Measurements from ENCODE around the gene HRH3. TPM values are rescaled to one million over a fixed set of nuclear protein-coding genes. Genes with fewer than 3 reads are reported as not detected.
A peak's percentile ranks its signal among the peaks of the same experiment; 100 is the strongest.

HRH3 gene
- total and polyA plus RNA-seq, 3 experiments from 2014 or later, result not detected

GRCh38 chr20:62242176-62242575 is 22.1 kb upstream of the HRH3 start:
- ChIA-PET CTCF (interaction anchor here (1.0 kb wide), 1 partner anchor 59 kb away, joined by 3 read pairs; no protein-coding TSS in a partner anchor), POLR2A (no interaction called here)
- DNase-seq, result no peak
- Mint-ChIP-seq H3K9me3 (no peaks in the 10 kb centered on the region), H3K27me3 (no peaks in the 10 kb centered on the region), H3K4me1 (peaks cover 39 to 81% (median 66%) of the 10 kb centered on the region in 3 donors), H3K4me3 (peak overlapping the region in 2 of 7 donors; percentile 38 to 84), H3K36me3 (peaks cover 0 to 49% (median 0%) of the 10 kb centered on the region in 3 donors), H3K27ac (peak overlapping the region in 2 of 8 donors; percentile 36 to 79)
- Histone ChIP-seq H3K4me3 (ENCODE audit: low read length) (no peak overlapping the region), H3K4me1 (ENCODE audit: insufficient read depth, low read length) (peaks cover 26% of the 10 kb centered on the region), H3K27ac (ENCODE audit: low read depth, low read length) (no peak overlapping the region), H3K36me3 (ENCODE audit: insufficient read depth, low read length) (no peaks in the 10 kb centered on the region), H3K9me3 (ENCODE audit: low read length) (no peaks in the 10 kb centered on the region), H3K27me3 (ENCODE audit: insufficient read depth, low read length, poor library complexity, severe bottlenecking) (no peaks in the 10 kb centered on the region)

DNA sequence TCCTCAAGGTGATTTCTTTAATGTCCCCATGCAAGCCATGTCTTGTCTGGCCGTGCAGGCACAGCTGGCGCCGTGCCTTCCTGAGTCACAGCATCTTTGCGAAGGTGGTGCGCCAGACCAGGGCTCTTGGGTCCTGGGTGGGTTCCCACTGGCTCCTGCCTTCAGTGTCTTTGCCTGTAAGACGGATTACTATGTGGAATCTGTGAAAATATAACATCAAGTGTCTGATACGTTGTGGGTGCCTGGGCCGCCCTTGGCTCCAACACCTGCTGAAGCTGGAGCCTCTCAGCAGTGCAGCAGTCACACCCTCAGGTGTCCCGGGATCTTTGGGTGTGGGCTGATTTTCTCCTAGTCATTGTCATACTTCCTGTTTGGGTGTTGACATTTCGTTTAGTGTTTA is 21.4 kb upstream of the HRH3 start:
- ChIA-PET CTCF (interaction anchor here (1.0 kb wide), 1 partner anchor 59 kb away, joined by 3 read pairs; no protein-coding TSS in a partner anchor), POLR2A (no interaction called here)
- H3K4me1 Mint-ChIP-seq, result peaks cover 34 to 75% (median 59%) of the 10 kb centered on the region in 3 donors
- H3K27ac Mint-ChIP-seq, result peak overlapping the region in 4 of 8 donors; percentile 36 to 72 (median 52)
- Histone ChIP-seq H3K27me3 (ENCODE audit: insufficient read depth, low read length, poor library complexity, severe bottlenecking) (no peaks in the 10 kb centered on the region), H3K4me1 (ENCODE audit: insufficient read depth, low read length) (peaks cover 26% of the 10 kb centered on the region), H3K4me3 (ENCODE audit: low read length) (no peak overlapping the region), H3K9me3 (ENCODE audit: low read length) (no peaks in the 10 kb centered on the region), H3K36me3 (ENCODE audit: insufficient read depth, low read length) (no peaks in the 10 kb centered on the region), H3K27ac (ENCODE audit: low read depth, low read length) (no peak overlapping the region)
- peaks cover 0 to 47% (median 0%) of the 10 kb centered on the region in 3 donors for H3K36me3 Mint-ChIP-seq
- no peaks in the 10 kb centered on the region for H3K27me3 Mint-ChIP-seq
- peak overlapping the region in 6 of 7 donors; percentile 10 to 84 (median 34) for H3K4me3 Mint-ChIP-seq
- H3K9me3 Mint-ChIP-seq, result no peaks in the 10 kb centered on the region
- no peak for DNase-seq

DNA sequence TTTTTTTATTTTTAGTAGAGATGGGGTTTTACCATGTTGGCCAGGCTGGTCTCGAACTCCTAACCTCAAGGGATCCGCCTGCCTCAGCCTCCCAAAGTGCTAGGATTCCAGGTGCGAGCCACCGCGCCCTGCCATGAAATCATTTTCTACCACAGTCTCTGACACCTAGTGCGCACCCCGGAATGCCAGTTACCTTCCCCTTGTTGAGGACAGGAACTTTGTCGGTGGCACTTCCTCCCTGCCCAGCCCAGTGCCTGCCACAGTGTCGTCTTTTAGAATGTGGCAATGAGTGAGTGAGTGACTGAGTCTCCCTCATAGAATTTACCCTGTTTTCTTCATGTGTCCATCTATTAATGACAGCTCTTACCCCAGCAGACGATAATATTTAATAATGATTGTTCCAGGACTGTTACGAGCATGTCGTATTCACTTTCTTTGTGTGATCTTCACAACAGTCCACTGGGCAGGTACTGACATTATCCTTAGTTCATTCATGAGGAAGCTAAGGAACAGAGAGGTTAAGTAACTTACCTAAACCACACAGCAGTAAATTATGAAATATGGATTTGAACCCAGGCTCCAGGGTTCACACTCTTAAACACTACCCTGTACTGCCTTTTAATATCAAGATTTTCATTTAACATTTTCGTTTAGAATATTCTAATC is 20.1 kb upstream of the HRH3 start:
- H3K4me1 Mint-ChIP-seq, result peaks cover 30 to 62% (median 53%) of the 10 kb centered on the region in 3 donors
- peak overlapping the region; percentile 32 to 93 (median 84) for H3K4me3 Mint-ChIP-seq
- Histone ChIP-seq H3K27ac (ENCODE audit: low read depth, low read length) (no peak overlapping the region), H3K27me3 (ENCODE audit: insufficient read depth, low read length, poor library complexity, severe bottlenecking) (no peaks in the 10 kb centered on the region), H3K4me3 (ENCODE audit: low read length) (no peak overlapping the region), H3K9me3 (ENCODE audit: low read length) (no peaks in the 10 kb centered on the region), H3K36me3 (ENCODE audit: insufficient read depth, low read length) (no peaks in the 10 kb centered on the region), H3K4me1 (ENCODE audit: insufficient read depth, low read length) (peaks cover 26% of the 10 kb centered on the region)
- no peaks in the 10 kb centered on the region for H3K9me3 Mint-ChIP-seq
- peaks cover 0 to 42% (median 0%) of the 10 kb centered on the region in 3 donors for H3K36me3 Mint-ChIP-seq
- ChIA-PET POLR2A (no interaction called here), CTCF (no interaction called here)
- H3K27me3 Mint-ChIP-seq, result peaks cover 1 to 4% of the 10 kb centered on the region in 2 donors
- no peak for DNase-seq
- peak overlapping the region in 6 of 8 donors; percentile 15 to 89 (median 48) for H3K27ac Mint-ChIP-seq

GRCh38 chr20:62239278-62239879 is 19.3 kb upstream of the HRH3 start:
- Histone ChIP-seq H3K36me3 (ENCODE audit: insufficient read depth, low read length) (no peaks in the 10 kb centered on the region), H3K27me3 (ENCODE audit: insufficient read depth, low read length, poor library complexity, severe bottlenecking) (no peaks in the 10 kb centered on the region), H3K9me3 (ENCODE audit: low read length) (no peaks in the 10 kb centered on the region), H3K27ac (ENCODE audit: low read depth, low read length) (peak overlapping the region; percentile 54), H3K4me1 (ENCODE audit: insufficient read depth, low read length) (peaks cover 26% of the 10 kb centered on the region), H3K4me3 (ENCODE audit: low read length) (peak overlapping the region; percentile 65)
- Mint-ChIP-seq H3K4me3 (peak overlapping the region; percentile 81 to 93 (median 84)), H3K36me3 (peaks cover 0 to 37% (median 0%) of the 10 kb centered on the region in 3 donors), H3K9me3 (no peaks in the 10 kb centered on the region), H3K4me1 (peaks cover 30 to 56% (median 50%) of the 10 kb centered on the region in 3 donors), H3K27ac (peak overlapping the region; percentile 45 to 93 (median 85)), H3K27me3 (peaks cover 1 to 7% of the 10 kb centered on the region in 2 donors)
- CTCF ChIA-PET, result no interaction called here
- POLR2A ChIA-PET, result no interaction called here
- no peak for DNase-seq

DNA sequence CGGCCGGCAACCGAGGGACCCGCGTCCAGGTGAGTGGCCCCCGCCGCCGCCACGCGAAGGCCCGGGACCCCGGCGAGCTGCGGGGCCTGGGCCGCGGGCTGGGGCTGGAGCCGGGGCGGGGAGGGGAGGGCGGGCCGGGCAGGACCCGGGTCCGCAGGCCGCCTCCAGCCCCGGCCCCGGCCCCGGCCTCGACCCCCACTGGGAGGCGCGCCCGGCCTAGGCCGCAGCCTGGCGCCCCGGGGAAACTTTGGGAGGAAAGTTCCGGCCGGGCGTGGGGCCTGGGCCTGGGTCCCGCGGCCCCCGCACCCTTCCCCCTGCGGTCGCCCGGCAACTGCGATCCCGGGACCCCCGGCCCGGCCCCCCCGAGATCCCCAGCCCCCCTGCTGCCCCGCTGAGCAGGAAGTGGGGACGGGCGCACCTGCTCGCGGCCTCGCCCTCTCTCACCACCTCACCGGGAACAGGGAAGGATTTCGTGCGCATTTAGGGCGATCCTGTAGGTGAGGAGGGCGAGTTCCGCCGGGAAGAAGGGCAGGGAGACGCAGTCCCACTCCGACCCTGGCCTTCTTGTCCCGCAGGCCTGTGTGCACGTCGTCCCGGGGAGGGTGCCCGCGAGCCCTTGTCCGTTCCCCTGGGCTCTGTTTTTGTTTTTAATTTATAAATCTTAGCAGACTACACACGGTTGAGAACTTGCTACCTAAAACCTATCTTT is 18.6 kb upstream of the HRH3 start:
- Histone ChIP-seq H3K9me3 (ENCODE audit: low read length) (no peaks in the 10 kb centered on the region), H3K4me1 (ENCODE audit: insufficient read depth, low read length) (peaks cover 26% of the 10 kb centered on the region), H3K27ac (ENCODE audit: low read depth, low read length) (peak overlapping the region; percentile 54), H3K4me3 (ENCODE audit: low read length) (peak overlapping the region; percentile 65), H3K27me3 (ENCODE audit: insufficient read depth, low read length, poor library complexity, severe bottlenecking) (no peaks in the 10 kb centered on the region), H3K36me3 (ENCODE audit: insufficient read depth, low read length) (no peaks in the 10 kb centered on the region)
- ChIA-PET POLR2A (no interaction called here), CTCF (no interaction called here)
- Mint-ChIP-seq H3K9me3 (peaks cover 0 to 1% (median 0%) of the 10 kb centered on the region in 5 donors), H3K36me3 (peaks cover 0 to 32% (median 0%) of the 10 kb centered on the region in 3 donors), H3K27me3 (peaks cover 1 to 10% of the 10 kb centered on the region in 2 donors), H3K4me3 (peak overlapping the region; percentile 81 to 93 (median 84)), H3K4me1 (peaks cover 30 to 49% (median 46%) of the 10 kb centered on the region in 3 donors), H3K27ac (peak overlapping the region; percentile 74 to 93 (median 88))
- DNase-seq, result peak in 1 of 5 donors; percentile 29

DNA sequence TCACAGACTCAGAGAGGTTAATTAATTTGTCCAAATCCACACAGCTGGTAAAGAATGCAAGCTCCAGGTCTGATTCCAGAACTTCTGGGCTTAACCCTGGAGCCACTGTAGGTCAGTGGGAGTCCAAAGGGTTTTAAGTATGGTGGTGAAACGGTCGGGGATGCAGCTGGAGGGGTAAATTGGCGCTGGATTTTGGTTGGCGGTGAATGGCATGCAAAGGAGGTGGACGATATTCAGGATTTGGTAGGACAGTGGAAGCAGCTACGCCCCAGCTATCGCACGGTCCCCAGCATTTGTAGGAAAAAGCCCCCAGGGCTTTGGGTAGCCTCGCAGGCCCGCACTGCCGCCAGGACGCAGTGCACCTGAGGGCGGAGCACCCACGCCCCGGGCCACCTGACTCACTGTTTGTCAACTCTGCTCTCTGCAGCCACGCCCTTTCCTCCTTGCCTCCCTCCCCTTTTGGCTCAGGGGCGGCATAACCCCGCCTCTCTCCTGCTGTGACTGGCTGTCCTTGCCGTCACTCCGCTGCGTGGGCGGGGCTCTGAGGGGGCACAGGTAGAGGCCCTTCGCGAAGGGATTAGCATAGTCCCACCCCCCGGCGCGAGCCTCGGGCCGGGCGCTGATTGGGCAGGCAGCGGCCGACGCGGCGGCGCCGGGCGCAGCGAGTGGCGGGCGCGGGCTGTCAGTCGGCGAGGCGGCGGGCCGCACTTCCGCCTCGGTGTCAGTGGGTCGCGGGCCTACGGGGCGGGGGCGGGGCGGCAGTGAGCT is 17.9 kb upstream of the HRH3 start, which contains the start of gene OSBPL2:
Gene OSBPL2 (plus strand): TSS at position 721 of the 768 bp plus-strand sequence. CDS start 17,664 bp downstream, outside the sequence.
- POLR2A ChIA-PET, result no interaction called here

GRCh38 chr20:62237514-62237800 is 17.4 kb upstream of the HRH3 start:
- H3K27ac ChIP-seq (ENCODE audit: low read depth, low read length), result peak overlapping the region; percentile 30
- H3K27me3 ChIP-seq (ENCODE audit: insufficient read depth, low read length, poor library complexity, severe bottlenecking), result no peaks in the 10 kb centered on the region
- peak overlapping the region; percentile 65 for H3K4me3 ChIP-seq (ENCODE audit: low read length)
- H3K4me1 Mint-ChIP-seq, result peaks cover 26 to 44% (median 40%) of the 10 kb centered on the region in 3 donors
- H3K4me3 Mint-ChIP-seq, result peak overlapping the region in 6 of 7 donors; percentile 67 to 88 (median 84)
- no peaks in the 10 kb centered on the region for H3K36me3 ChIP-seq (ENCODE audit: insufficient read depth, low read length)
- DNase-seq, result no peak
- H3K4me1 ChIP-seq (ENCODE audit: insufficient read depth, low read length), result peaks cover 26% of the 10 kb centered on the region
- peaks cover 1 to 13% of the 10 kb centered on the region in 2 donors for H3K27me3 Mint-ChIP-seq
- peaks cover 0 to 25% (median 0%) of the 10 kb centered on the region in 3 donors for H3K36me3 Mint-ChIP-seq
- CTCF ChIA-PET, result no interaction called here
- POLR2A ChIA-PET, result no interaction called here
- H3K9me3 ChIP-seq (ENCODE audit: low read length), result no peaks in the 10 kb centered on the region
- peaks cover 0 to 2% (median 0%) of the 10 kb centered on the region in 5 donors for H3K9me3 Mint-ChIP-seq
- H3K27ac Mint-ChIP-seq, result peak overlapping the region; percentile 86 to 99 (median 95)

More for the DNA sequence above, 17.9 kb upstream of the HRH3 start, which contains the start of gene OSBPL2:
- Histone ChIP-seq H3K27ac (ENCODE audit: low read depth, low read length) (peak within 1 kb of the TSS; percentile 54), H3K4me3 (ENCODE audit: low read length) (peak within 1 kb of the TSS; percentile 65), H3K27me3 (ENCODE audit: insufficient read depth, low read length, poor library complexity, severe bottlenecking) (no peaks in the 10 kb centered on the region), H3K36me3 (ENCODE audit: insufficient read depth, low read length) (no peaks in the 10 kb centered on the region), H3K4me1 (ENCODE audit: insufficient read depth, low read length) (peaks cover 26% of the 10 kb centered on the region), H3K9me3 (ENCODE audit: low read length) (no peaks in the 10 kb centered on the region)
- peaks cover 0 to 2% (median 0%) of the 10 kb centered on the region in 5 donors for H3K9me3 Mint-ChIP-seq
- peaks cover 30 to 49% (median 45%) of the 10 kb centered on the region in 3 donors for H3K4me1 Mint-ChIP-seq
- H3K27ac Mint-ChIP-seq, result peak within 1 kb of the TSS; percentile 86 to 99 (median 95)
- peak; percentile 100 for DNase-seq
- peak within 1 kb of the TSS; percentile 84 to 93 (median 86) for H3K4me3 Mint-ChIP-seq
- peaks cover 1 to 13% of the 10 kb centered on the region in 2 donors for H3K27me3 Mint-ChIP-seq
- peaks cover 0 to 30% (median 0%) of the 10 kb centered on the region in 3 donors for H3K36me3 Mint-ChIP-seq
- CTCF ChIA-PET, result no interaction called here
